ENCODE data around the gene DNMT3A. TPM values are rescaled to one million over a fixed set of nuclear protein-coding genes. Genes with fewer than 3 reads are reported as not detected.

Gene DNMT3A
- total and polyA plus RNA-seq, 2 of the 8 experiments (the other 6 are each of a cell fraction or from before 2014, with no cell fraction given): 33.6 to 178 TPM

GRCh38 chr2:25257032-25257552, 84.6 kb downstream of the DNMT3A start (continued):
- TF ChIP-seq KDM4A (IDR thresholded peaks at IDR 0.05; ENCODE audit: low read depth, low read length, severe bottlenecking): no peak
- no peak for TF ChIP-seq ATF3 (IDR thresholded peaks at IDR 0.05; ENCODE audit: insufficient read depth, low read depth, low read length)
- no peak for TF ChIP-seq CBX5 (IDR thresholded peaks at IDR 0.05; ENCODE audit: low read depth, low read length)
- no peak for TF ChIP-seq CREB1 (IDR thresholded peaks at IDR 0.05)
- TF ChIP-seq POLR2AphosphoS5 (IDR thresholded peaks at IDR 0.05; ENCODE audit: low read depth, low read length): no peak
- no peak for TF ChIP-seq BACH1 (IDR thresholded peaks at IDR 0.05; ENCODE audit: low read length)
- TF ChIP-seq POLR2A (IDR thresholded peaks at IDR 0.05; ENCODE audit: control extremely low read depth in 1 of 2, low read depth in 2 of 2, low read length in 2 of 2): no peak
- TF ChIP-seq POU5F1 (IDR thresholded peaks at IDR 0.05; ENCODE audit: low read depth, low read length): no peak
- no peak for TF ChIP-seq CTBP2 (IDR thresholded peaks at IDR 0.05; ENCODE audit: borderline replicate concordance, insufficient read depth, insufficient read length, low read length)
